Large intestine (tissue), 3 donors: ENCODE data around the gene CD274. TPM values are rescaled to one million over a fixed set of nuclear protein-coding genes. Genes with fewer than 3 reads are reported as not detected.

ENCODE experiments used
- DNase-seq, 2 donors: peaks; one replicate each; pipeline versions ENCODE4 v3.0.0 to v3.0.0-alpha.2; 2013
- H3K27ac ChIP-seq: one replicate; pipeline ENCODE4 v1.5.1; 2013; ENCODE audit warnings: low read length
- H3K27me3 ChIP-seq: 2 replicates; pipeline ENCODE4 v1.6.1; 2013; ENCODE audit warnings: low read length; ENCODE audit not compliant: control insufficient read depth, insufficient read depth
- H3K36me3 ChIP-seq: 2 replicates; pipeline ENCODE4 v1.6.1; 2013; ENCODE audit warnings: low read length; ENCODE audit not compliant: control insufficient read depth, insufficient read depth
- H3K4me1 ChIP-seq: one replicate; pipeline ENCODE4 v1.6.1; 2013; ENCODE audit warnings: low read length; ENCODE audit not compliant: control insufficient read depth, insufficient read depth
- H3K4me3 ChIP-seq: one replicate; pipeline ENCODE4 v1.5.1; 2013; ENCODE audit warnings: low read length
- H3K9me3 ChIP-seq: one replicate; pipeline ENCODE4 v1.6.1; 2013; ENCODE audit warnings: mild to moderate bottlenecking, low read depth, low read length, moderate library complexity; ENCODE audit not compliant: control insufficient read depth
- WGBS: methylation state at CpG from one replicate; pipeline ENCODE4 v1.1.5; 2013; ENCODE audit warnings: low lambda C conversion rate; ENCODE audit not compliant: insufficient coverage; 5-methylcytosine and 5-hydroxymethylcytosine counted together
- polyA plus RNA-seq: library from polyadenylated mRNA; unstranded; fragments of 120-200 nt; gene quantifications from one replicate; pipeline ENCODE4 v1.2.1, GENCODE V29; 2013

CD274 gene
- polyA plus RNA-seq, 1 donor, result 1.6 TPM

GRCh38 chr9:5512658-5513452, 62.5 kb downstream of the CD274 start:
- H3K27me3 ChIP-seq, result no peaks in the 10 kb centered on the region
- no CpG with 5 or more reads among the region's 2 CpGs for WGBS
- no peaks in the 10 kb centered on the region for H3K9me3 ChIP-seq
- no peak for DNase-seq
- H3K4me1 ChIP-seq, result no peaks in the 10 kb centered on the region
- no peak overlapping the region for H3K27ac ChIP-seq
- H3K36me3 ChIP-seq, result no peaks in the 10 kb centered on the region
- H3K4me3 ChIP-seq, result no peak overlapping the region

GRCh38 chr9:5513966-5514616, 63.7 kb downstream of the CD274 start:
- WGBS, result 93% methylated on average over 2 of the region's 2 CpGs

GRCh38 chr9:5514617-5515260, 64.4 kb downstream of the CD274 start:
- 87% methylated on average over 3 of the region's 6 CpGs for WGBS
- no peaks in the 10 kb centered on the region for H3K9me3 ChIP-seq
- H3K27me3 ChIP-seq, result no peaks in the 10 kb centered on the region
- no peak for DNase-seq
- no peaks in the 10 kb centered on the region for H3K4me1 ChIP-seq
- H3K36me3 ChIP-seq, result no peaks in the 10 kb centered on the region
- H3K27ac ChIP-seq, result no peak overlapping the region
- no peak overlapping the region for H3K4me3 ChIP-seq

More at GRCh38 chr9:5513966-5514616, 63.7 kb downstream of the CD274 start:
- Histone ChIP-seq H3K36me3 (no peaks in the 10 kb centered on the region), H3K27me3 (no peaks in the 10 kb centered on the region), H3K4me3 (no peak overlapping the region), H3K4me1 (no peaks in the 10 kb centered on the region), H3K9me3 (no peaks in the 10 kb centered on the region), H3K27ac (no peak overlapping the region)
- DNase-seq, result no peak

GRCh38 chr9:5515261-5515650, 64.9 kb downstream of the CD274 start:
- 86% methylated on average over 1 of the region's 4 CpGs for WGBS
- no peaks in the 10 kb centered on the region for H3K4me1 ChIP-seq
- H3K27me3 ChIP-seq, result no peaks in the 10 kb centered on the region
- no peaks in the 10 kb centered on the region for H3K9me3 ChIP-seq
- no peaks in the 10 kb centered on the region for H3K36me3 ChIP-seq
- no peak for DNase-seq
- H3K27ac ChIP-seq, result no peak overlapping the region
- no peak overlapping the region for H3K4me3 ChIP-seq

GRCh38 chr9:5516453-5517220, 66.3 kb downstream of the CD274 start:
- Histone ChIP-seq H3K27me3 (no peaks in the 10 kb centered on the region), H3K9me3 (no peaks in the 10 kb centered on the region), H3K4me3 (no peak overlapping the region), H3K27ac (no peak overlapping the region), H3K36me3 (no peaks in the 10 kb centered on the region), H3K4me1 (no peaks in the 10 kb centered on the region)
- WGBS, result no CpG with 5 or more reads among the region's 10 CpGs
- DNase-seq, result no peak

- 80% methylated on average over 1 of the region's 2 CpGs for WGBS
- Histone ChIP-seq H3K9me3 (no peaks in the 10 kb centered on the region), H3K27me3 (no peaks in the 10 kb centered on the region), H3K4me3 (no peak overlapping the region), H3K27ac (no peak overlapping the region), H3K36me3 (no peaks in the 10 kb centered on the region), H3K4me1 (no peaks in the 10 kb centered on the region)
- DNase-seq, result no peak
Measured at GRCh38 chr9:5518171-5518936, 68.0 kb downstream of the CD274 start.

- DNase-seq, result no peak
- Histone ChIP-seq H3K27me3 (no peaks in the 10 kb centered on the region), H3K4me1 (no peaks in the 10 kb centered on the region), H3K4me3 (no peak overlapping the region), H3K27ac (no peak overlapping the region), H3K9me3 (no peaks in the 10 kb centered on the region), H3K36me3 (no peaks in the 10 kb centered on the region)
- 0% methylated on average over 1 of the region's 2 CpGs for WGBS
Measured at GRCh38 chr9:5518937-5519319, 68.6 kb downstream of the CD274 start.

Other genes with a start within 250 kb of the CD274 start
- gene INSL4, start 219.1 kb upstream of the CD274 start, polyA plus RNA-seq, result not detected
- 0.22 TPM for gene RLN2, start 145.8 kb upstream of the CD274 start, polyA plus RNA-seq
- not detected for gene RLN1, start 110.7 kb upstream of the CD274 start, polyA plus RNA-seq
- 30.8 TPM for gene PLGRKT, start 12.6 kb upstream of the CD274 start, polyA plus RNA-seq
- gene PDCD1LG2, start 60.0 kb downstream of the CD274 start, polyA plus RNA-seq, result 0.60 TPM
- gene RIC1, start 178.6 kb downstream of the CD274 start, polyA plus RNA-seq, result 19.4 TPM